Fibroblast of the aortic adventitia (primary cell): ENCODE results near the gene CPSF4L. TPM values are rescaled to one million over a fixed set of nuclear protein-coding genes. Genes with fewer than 3 reads are reported as not detected.

Experiments
- DNase-seq: peaks from one replicate; pipeline ENCODE4 v3.0.0-alpha.2; 2010; ENCODE audit warnings: low read depth
- H3K4me3 ChIP-seq: 2 replicates; pipeline ENCODE4 v1.5.1; 2011; ENCODE audit warnings: low read depth, mild to moderate bottlenecking, control low read depth, low read length, moderate library complexity
- total RNA-seq: library from RNA; depleted of rRNA; stranded (reverse); fragments of >200 nt; gene quantifications from 2 replicates; pipeline ENCODE4 v1.2.3, GENCODE V29; 2012; ENCODE audit warnings: low replicate concordance
- TF ChIP-seq, protein P1 (sequence below): IDR thresholded peaks from 2 replicates; pipeline ENCODE4 v1.5.1; 2011; ENCODE audit warnings: mild to moderate bottlenecking, low read length, control low read depth, inconsistent platforms; ENCODE audit not compliant: insufficient read depth

The CPSF4L gene
- total RNA-seq, 1 donor = not detected

DNA sequence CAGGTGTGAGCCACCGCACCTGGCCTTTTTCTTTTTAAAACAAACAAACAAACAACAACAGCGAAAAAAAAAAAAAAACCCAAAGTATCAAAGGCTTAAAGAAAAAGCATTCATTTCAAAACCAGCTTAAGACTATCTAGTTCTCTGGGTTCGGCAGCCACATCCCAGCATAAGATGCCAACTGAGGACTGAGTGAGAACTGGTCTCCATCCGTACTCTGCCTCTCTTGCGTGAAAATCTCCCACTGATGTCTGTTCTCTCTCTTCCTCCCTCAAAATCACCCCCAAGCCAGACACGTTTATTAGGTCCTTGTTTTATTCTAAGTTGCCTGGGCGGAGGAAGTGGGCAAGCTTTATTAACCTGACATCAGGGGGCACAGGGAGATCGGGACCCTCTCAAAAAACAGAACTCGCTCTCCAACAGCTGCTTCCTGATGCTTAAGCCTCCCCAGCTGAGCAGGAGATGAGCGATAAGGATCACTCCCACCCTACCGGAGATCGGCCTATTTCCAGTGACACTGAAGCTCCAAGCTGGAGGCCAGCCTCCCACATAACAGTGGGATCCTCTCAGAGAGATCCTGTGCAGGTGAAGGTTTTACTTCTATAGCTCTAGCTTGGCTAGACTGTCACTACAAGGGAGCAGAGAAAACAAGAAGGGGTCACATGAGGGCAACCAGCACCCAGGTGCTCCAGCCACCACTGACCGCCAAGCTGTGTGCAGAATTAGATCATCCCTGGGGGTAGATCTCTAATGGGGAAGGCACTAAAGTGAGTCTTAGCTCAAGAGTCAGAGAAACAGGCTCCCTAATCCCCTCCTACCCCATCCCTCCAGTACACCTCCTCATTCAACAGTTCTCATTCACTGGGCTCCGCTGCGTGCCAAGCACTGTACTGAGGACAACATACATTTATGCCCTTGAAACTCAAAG lies 36.5 kb upstream of the CPSF4L start:
- DNase-seq = no peak
- no peak overlapping the region for H3K4me3 ChIP-seq
- TF ChIP-seq, protein P1, sequence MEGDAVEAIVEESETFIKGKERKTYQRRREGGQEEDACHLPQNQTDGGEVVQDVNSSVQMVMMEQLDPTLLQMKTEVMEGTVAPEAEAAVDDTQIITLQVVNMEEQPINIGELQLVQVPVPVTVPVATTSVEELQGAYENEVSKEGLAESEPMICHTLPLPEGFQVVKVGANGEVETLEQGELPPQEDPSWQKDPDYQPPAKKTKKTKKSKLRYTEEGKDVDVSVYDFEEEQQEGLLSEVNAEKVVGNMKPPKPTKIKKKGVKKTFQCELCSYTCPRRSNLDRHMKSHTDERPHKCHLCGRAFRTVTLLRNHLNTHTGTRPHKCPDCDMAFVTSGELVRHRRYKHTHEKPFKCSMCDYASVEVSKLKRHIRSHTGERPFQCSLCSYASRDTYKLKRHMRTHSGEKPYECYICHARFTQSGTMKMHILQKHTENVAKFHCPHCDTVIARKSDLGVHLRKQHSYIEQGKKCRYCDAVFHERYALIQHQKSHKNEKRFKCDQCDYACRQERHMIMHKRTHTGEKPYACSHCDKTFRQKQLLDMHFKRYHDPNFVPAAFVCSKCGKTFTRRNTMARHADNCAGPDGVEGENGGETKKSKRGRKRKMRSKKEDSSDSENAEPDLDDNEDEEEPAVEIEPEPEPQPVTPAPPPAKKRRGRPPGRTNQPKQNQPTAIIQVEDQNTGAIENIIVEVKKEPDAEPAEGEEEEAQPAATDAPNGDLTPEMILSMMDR = no peak

DNA sequence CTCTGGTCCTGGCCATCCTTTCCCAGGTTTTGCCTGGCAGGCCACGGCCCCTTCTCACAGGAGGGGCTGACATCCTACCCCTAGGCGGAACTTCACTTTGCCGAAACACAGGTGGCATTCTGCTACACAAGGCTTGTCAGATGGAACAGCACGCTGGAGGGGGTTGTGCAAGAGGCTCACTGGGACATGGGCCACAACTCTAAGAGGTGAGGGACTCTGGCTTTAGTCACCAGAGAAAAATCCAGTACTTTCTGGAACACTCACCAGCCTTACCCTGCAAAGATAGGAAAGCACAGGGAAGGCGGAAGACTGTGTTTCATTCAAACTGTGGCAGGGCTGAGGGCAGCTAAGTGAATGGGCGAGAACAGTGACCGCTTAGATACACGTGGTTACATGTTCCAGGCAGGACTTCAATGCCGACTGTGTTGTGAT lies 31.8 kb upstream of the CPSF4L start:
- H3K4me3 ChIP-seq = no peak overlapping the region
- peak; percentile 85 for DNase-seq
- TF ChIP-seq, protein P1 = no peak

DNA sequence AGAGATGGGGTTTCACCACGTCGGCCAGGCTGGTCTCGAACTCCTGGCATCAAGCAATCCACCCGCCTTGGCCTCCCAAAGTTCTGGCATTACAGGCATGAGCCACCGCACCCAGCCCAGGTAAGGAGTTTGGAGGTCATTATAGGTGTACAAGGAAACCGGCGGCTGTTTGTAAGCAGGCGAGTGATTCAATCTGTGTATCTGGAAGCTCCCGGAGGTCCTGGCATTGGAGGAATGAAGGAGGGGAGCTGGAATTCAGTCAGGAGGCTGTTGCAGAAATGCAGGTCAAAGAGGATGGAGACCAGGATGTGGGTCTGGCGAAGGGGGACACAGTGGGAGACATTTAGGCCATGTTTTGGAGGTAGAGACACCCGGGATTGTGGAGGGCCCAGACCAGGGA lies 31.4 kb upstream of the CPSF4L start:
- no peak overlapping the region for H3K4me3 ChIP-seq
- DNase-seq = no peak
- TF ChIP-seq, protein P1 = no peak

DNA sequence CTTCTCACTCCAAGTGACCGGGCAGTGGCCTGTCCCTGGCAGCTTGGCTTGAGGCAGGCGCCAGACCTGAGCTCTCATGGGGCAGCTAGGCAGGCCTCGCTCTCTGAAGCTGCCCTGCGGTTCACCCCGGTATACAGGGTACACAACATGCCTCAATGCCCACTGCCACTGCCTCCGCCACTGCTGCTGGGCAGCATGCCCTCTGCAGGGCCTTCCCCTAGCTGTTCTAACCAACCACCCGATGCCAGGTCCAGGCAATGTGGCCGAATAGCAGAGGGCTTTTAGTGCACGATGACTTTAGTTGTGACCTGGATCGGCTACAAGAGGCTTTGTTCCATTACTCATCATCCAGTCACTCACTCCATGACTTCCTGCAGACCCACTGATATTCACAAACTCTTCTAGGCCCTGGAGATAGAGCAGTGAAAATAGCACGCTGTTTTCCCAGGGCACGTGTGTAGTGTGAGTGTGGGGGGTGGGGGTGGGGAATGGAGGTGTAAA lies 30.4 kb upstream of the CPSF4L start:
- peak; percentile 57 for DNase-seq
- H3K4me3 ChIP-seq = peak overlapping the region; percentile 50
- TF ChIP-seq, protein P1 = no peak

GRCh38 chr17:73291260-73291801 lies 29.7 kb upstream of the CPSF4L start:
- H3K4me3 ChIP-seq = peak overlapping the region; percentile 50
- TF ChIP-seq, protein P1 = no peak
- peak; percentile 90 for DNase-seq

- no peak for DNase-seq
- TF ChIP-seq, protein P1 = no peak
- no peak overlapping the region for H3K4me3 ChIP-seq
Observed at GRCh38 chr17:73290399-73291259, 28.9 kb upstream of the CPSF4L start.
